ENCODE measurements around the gene DLGAP3.

- TF ChIP-seq CTCF (IDR thresholded peaks at IDR 0.05) (no peak), POLR2AphosphoS5 (IDR thresholded peaks at IDR 0.05) (no peak), POLR2A (IDR thresholded peaks at IDR 0.05) (no peak)
Measured at GRCh38 chr1:34885405-34886247, 43.8 kb downstream of the DLGAP3 start.

Data from suprapubic skin (tissue), 4 donors.